ENCODE results near the gene ADCY5. TPM values are rescaled to one million over a fixed set of nuclear protein-coding genes. Genes with fewer than 3 reads are reported as not detected.
A peak's percentile ranks its signal among the peaks of the same experiment; 100 is the strongest.

The ADCY5 gene
- polyA plus RNA-seq, 3 donors, result not detected

GRCh38 chr3:123349566-123350435 is 99.1 kb downstream of the ADCY5 start:
- H2AFZ ChIP-seq (ENCODE audit: insufficient read depth, low read depth, low read length, poor library complexity, severe bottlenecking), result no peak overlapping the region
- H3K9me3 ChIP-seq (replicated peaks in 1 of 2; ENCODE audit: control insufficient read depth in 1 of 2, insufficient read depth in 1 of 2, low read length in 2 of 2), result no peaks in the 10 kb centered on the region
- intact Hi-C loops (cut with micrococcal nuclease), result no loop called here
- TF ChIP-seq CTCF (IDR thresholded peaks at IDR 0.05), result no peak
- H3K27ac ChIP-seq (ENCODE audit: low read depth in 1 of 2, low read length in 2 of 2), result no peak overlapping the region
- Mint-ChIP-seq H3K4me3 (no peak overlapping the region), H3K9me3 (peaks cover 0 to 5% (median under 1%) of the 10 kb centered on the region in 7 donors), H3K36me3 (no peaks in the 10 kb centered on the region), H3K27me3 (ENCODE audit: low read depth in 3 of 3) (peaks cover 3 to 12% (median 5%) of the 10 kb centered on the region in 3 donors), H3K27ac (peak overlapping the region in 1 of 7 donors; percentile 35), H3K4me1 (no peaks in the 10 kb centered on the region)
- DNase-seq, result no peak
- H3K4me3 ChIP-seq (replicated peaks in 1 of 3; ENCODE audit: low read depth in 2 of 3, low read length in 3 of 3), result no peak overlapping the region
- no peaks in the 10 kb centered on the region for H4K20me1 ChIP-seq (ENCODE audit: insufficient read depth, low read length)
- no peaks in the 10 kb centered on the region for H3K36me3 ChIP-seq (replicated peaks in 1 of 2; ENCODE audit: control insufficient read depth in 1 of 2, insufficient read depth in 2 of 2, low read length in 2 of 2)
- 84% methylated on average over 12 of the region's 15 CpGs for WGBS (ENCODE audit: insufficient coverage)
- no peak overlapping the region for H3K4me2 ChIP-seq (replicated peaks; ENCODE audit: extremely low read depth, low read length, poor library complexity, severe bottlenecking)
- no peaks in the 10 kb centered on the region for H3K27me3 ChIP-seq (ENCODE audit: control insufficient read depth in 2 of 2, insufficient read depth in 2 of 2, low read length in 2 of 2)
- no peaks in the 10 kb centered on the region for H3K4me1 ChIP-seq (ENCODE audit: control insufficient read depth in 1 of 2, insufficient read depth in 2 of 2, low read length in 2 of 2)
- H3K9ac ChIP-seq (ENCODE audit: insufficient read depth, low read length, poor library complexity, severe bottlenecking), result no peak overlapping the region
- no peaks in the 10 kb centered on the region for H3K79me2 ChIP-seq (ENCODE audit: insufficient read depth, low read length)

- Histone ChIP-seq H3K4me2 (replicated peaks; ENCODE audit: extremely low read depth, low read length, poor library complexity, severe bottlenecking) (no peak overlapping the region), H3K27ac (ENCODE audit: low read depth in 1 of 2, low read length in 2 of 2) (no peak overlapping the region), H3K4me3 (replicated peaks in 1 of 3; ENCODE audit: low read depth in 2 of 3, low read length in 3 of 3) (no peak overlapping the region), H3K27me3 (ENCODE audit: control insufficient read depth in 2 of 2, insufficient read depth in 2 of 2, low read length in 2 of 2) (no peaks in the 10 kb centered on the region), H4K20me1 (ENCODE audit: insufficient read depth, low read length) (no peaks in the 10 kb centered on the region), H2AFZ (ENCODE audit: insufficient read depth, low read depth, low read length, poor library complexity, severe bottlenecking) (no peak overlapping the region), H3K4me1 (ENCODE audit: control insufficient read depth in 1 of 2, insufficient read depth in 2 of 2, low read length in 2 of 2) (no peaks in the 10 kb centered on the region), H3K79me2 (ENCODE audit: insufficient read depth, low read length) (no peaks in the 10 kb centered on the region), H3K9ac (ENCODE audit: insufficient read depth, low read length, poor library complexity, severe bottlenecking) (no peak overlapping the region), H3K9me3 (replicated peaks in 1 of 2; ENCODE audit: control insufficient read depth in 1 of 2, insufficient read depth in 1 of 2, low read length in 2 of 2) (no peaks in the 10 kb centered on the region), H3K36me3 (replicated peaks in 1 of 2; ENCODE audit: control insufficient read depth in 1 of 2, insufficient read depth in 2 of 2, low read length in 2 of 2) (no peaks in the 10 kb centered on the region)
- no peak for TF ChIP-seq CTCF (IDR thresholded peaks at IDR 0.05)
- Mint-ChIP-seq H3K4me1 (no peaks in the 10 kb centered on the region), H3K9me3 (peaks cover 0 to 2% (median 0%) of the 10 kb centered on the region in 7 donors), H3K4me3 (no peak overlapping the region), H3K36me3 (no peaks in the 10 kb centered on the region), H3K27ac (peak overlapping the region in 1 of 7 donors; percentile 73), H3K27me3 (ENCODE audit: low read depth in 3 of 3) (peaks cover 3 to 10% (median 7%) of the 10 kb centered on the region in 3 donors)
- WGBS (ENCODE audit: insufficient coverage), result 82% methylated on average over 9 of the region's 9 CpGs
- DNase-seq, result no peak
- intact Hi-C loops (cut with micrococcal nuclease), result no loop called here
These were observed 99.7 kb downstream of the ADCY5 start for GRCh38 chr3:123349201-123349535.

All from CD14-positive monocyte (primary cell).